SK-N-MC (cell line): ENCODE measurements around the gene DNAL4.

Experiments used
- DNase-seq: peaks from one replicate; pipeline ENCODE4 v3.0.0-alpha.2; 2011; ENCODE audit warnings: low read depth, low spot score
- H3K27ac ChIP-seq: fragments of 200-600 bp; sonication (generic); 2 replicates; pipeline ENCODE4 v1.5.1; 2016; ENCODE audit warnings: mixed run types
- H3K36me3 ChIP-seq: fragments of 200-600 bp; sonication (generic); 2 replicates; pipeline ENCODE4 v1.6.1; 2017; ENCODE audit warnings: antibody characterized with exemption, low read length, mixed read lengths; ENCODE audit not compliant: insufficient read depth
- H3K4me3 ChIP-seq: fragments of 200-600 bp; sonication (generic); 2 replicates; pipeline ENCODE4 v1.5.1; 2016
- H3K9ac ChIP-seq: fragments of 200-600 bp; sonication (generic); 2 replicates; pipeline ENCODE4 v1.8.0; 2017; ENCODE audit warnings: mixed run types, mixed read lengths; ENCODE audit not compliant: insufficient read length
- H3K9me3 ChIP-seq: fragments of 200-600 bp; sonication (generic); 2 replicates; pipeline ENCODE4 v1.6.1; 2017; ENCODE audit warnings: low read depth, mild to moderate bottlenecking, antibody characterized with exemption, low read length, moderate library complexity, mixed read lengths
- POLR2AphosphoS5 ChIP-seq: IDR thresholded peaks from 2 replicates; pipeline ENCODE4 v1.6.1; 2012; ENCODE audit warnings: mild to moderate bottlenecking, low read depth, low read length, borderline replicate concordance

Gene DNAL4

DNA sequence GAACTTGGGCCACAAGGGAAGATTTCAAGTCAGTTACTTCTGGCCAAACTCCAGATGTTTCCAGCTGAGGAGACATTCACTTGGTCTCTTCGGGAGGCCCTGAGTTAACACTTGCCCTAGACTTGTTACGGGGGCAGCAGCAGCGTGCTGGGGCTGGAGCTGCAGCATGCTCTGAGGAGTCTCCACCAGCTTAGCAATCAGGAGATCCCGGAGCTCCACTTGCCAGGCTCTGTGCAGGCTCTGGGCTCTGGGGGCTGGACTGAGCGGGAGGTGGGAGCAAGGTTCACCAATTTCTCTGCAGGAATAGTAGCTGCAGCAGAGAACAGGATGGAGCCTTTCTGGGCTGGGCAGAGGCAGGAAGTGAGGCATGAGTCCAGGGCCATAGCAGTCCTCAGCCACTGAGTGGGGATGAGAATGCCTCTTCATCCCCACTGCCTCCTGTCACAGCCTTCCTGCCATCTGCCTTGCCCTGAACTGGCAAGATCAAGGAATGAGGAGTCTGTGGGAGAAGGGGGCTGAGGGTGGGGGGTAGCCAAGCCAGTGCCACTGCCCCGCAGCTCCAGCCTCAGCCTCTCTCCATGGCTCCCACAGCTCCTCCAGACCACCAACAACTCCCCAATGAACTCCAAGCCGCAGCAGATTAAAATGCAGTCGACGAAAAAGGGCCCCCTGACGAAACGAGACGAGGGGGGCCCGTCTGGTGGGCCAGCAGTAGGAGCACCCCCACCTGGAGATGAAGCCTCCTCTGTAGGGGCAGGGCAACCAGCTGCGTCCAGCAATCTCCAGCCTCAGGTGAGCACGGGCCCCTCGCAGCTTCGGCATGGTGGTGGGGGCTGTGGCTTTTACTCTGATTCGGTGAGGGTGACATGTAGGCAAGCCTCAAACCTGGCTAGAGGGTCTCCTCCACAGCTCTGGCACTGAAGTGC lies 64.8 kb downstream of the DNAL4 start:
- Histone ChIP-seq H3K9me3 (no peaks in the 10 kb centered on the region), H3K27ac (no peak overlapping the region), H3K4me3 (no peak overlapping the region), H3K36me3 (peaks cover 85% of the 10 kb centered on the region), H3K9ac (no peak overlapping the region)
- no peak for TF ChIP-seq POLR2AphosphoS5
- DNase-seq: no peak
